KMS-11 (cell line): ENCODE data around the gene JARID2.

Experiments
- H2AFZ ChIP-seq: fragments of 200-600 bp; sonication (generic); 2 replicates; pipeline ENCODE4 v1.6.1; 2016; ENCODE audit warnings: antibody characterized with exemption, mixed run types, low read depth
- H3K27ac ChIP-seq: fragments of 200-600 bp; sonication (generic); 2 replicates; pipeline ENCODE4 v1.6.1; 2016; ENCODE audit warnings: mild to moderate bottlenecking, mixed run types
- H3K27me3 ChIP-seq: fragments of 200-600 bp; sonication (generic); 2 replicates; pipeline ENCODE4 v1.6.1; 2017; ENCODE audit warnings: mild to moderate bottlenecking, low read depth, mixed run types, moderate library complexity; ENCODE audit not compliant: insufficient read depth
- H3K36me3 ChIP-seq: fragments of 200-600 bp; sonication (generic); 2 replicates; pipeline ENCODE4 v1.6.1; 2017; ENCODE audit warnings: mild to moderate bottlenecking, mixed run types; ENCODE audit not compliant: insufficient read depth
- H3K4me1 ChIP-seq: fragments of 200-600 bp; sonication (generic); 2 replicates; pipeline ENCODE4 v1.6.1; 2016; ENCODE audit warnings: mild to moderate bottlenecking, low read depth, mixed run types; ENCODE audit not compliant: poor library complexity, severe bottlenecking
- H3K4me2 ChIP-seq: fragments of 200-600 bp; sonication (generic); 2 replicates; pipeline ENCODE4 v1.7.0; 2016; ENCODE audit warnings: mild to moderate bottlenecking, mixed run types
- H3K4me3 ChIP-seq: fragments of 200-600 bp; sonication (generic); IDR thresholded peaks from 2 replicates; pipeline ENCODE4 v1.6.1; 2017; ENCODE audit warnings: low read depth, low read length, mixed read lengths; ENCODE audit not compliant: insufficient read depth
- H3K79me2 ChIP-seq: fragments of 200-600 bp; sonication (generic); 2 replicates; pipeline ENCODE4 v1.6.1; 2016; ENCODE audit warnings: low read depth, mixed run types; ENCODE audit not compliant: insufficient read depth
- H3K9ac ChIP-seq: fragments of 200-600 bp; sonication (generic); 2 replicates; pipeline ENCODE4 v1.6.1; 2016; ENCODE audit warnings: mild to moderate bottlenecking, mixed run types
- H4K20me1 ChIP-seq: fragments of 200-600 bp; sonication (generic); 2 replicates; pipeline ENCODE4 v1.6.1; 2016; ENCODE audit warnings: mild to moderate bottlenecking, mixed run types; ENCODE audit not compliant: insufficient read depth
- TF ChIP-seq, protein P1 (sequence below): fragments of 200-600 bp; sonication (generic); conservative IDR thresholded peaks from 2 replicates; pipeline ENCODE4 v1.6.1; 2017; ENCODE audit warnings: low read depth, mild to moderate bottlenecking, antibody characterized with exemption, low read length, moderate library complexity, mixed read lengths

Gene JARID2

DNA sequence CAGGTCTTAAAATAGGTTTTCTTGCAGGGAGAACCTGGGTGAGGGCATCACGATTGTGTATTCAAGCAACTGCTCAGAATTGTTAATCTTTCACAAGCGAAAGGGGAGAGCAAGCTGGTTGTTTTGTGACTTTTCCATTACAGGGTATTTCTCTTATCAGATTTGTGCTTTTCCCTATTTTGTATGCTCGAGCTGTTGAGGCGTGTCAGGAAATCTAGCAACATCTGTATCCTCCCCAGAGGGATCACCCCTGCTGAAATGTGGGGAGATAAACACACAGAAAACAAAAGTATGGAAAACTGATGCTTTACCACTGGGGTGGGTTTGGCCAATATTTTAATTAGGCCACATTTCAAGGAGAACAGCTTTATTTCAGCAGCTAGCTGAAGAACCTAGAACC, 230.0 kb downstream of the JARID2 start:
- Histone ChIP-seq H3K4me3 (no peak overlapping the region), H3K79me2 (no peaks in the 10 kb centered on the region), H3K36me3 (no peaks in the 10 kb centered on the region), H3K9ac (no peak overlapping the region), H3K27ac (no peak overlapping the region), H3K27me3 (no peaks in the 10 kb centered on the region), H4K20me1 (no peaks in the 10 kb centered on the region), H3K4me1 (no peaks in the 10 kb centered on the region), H3K4me2 (no peak overlapping the region), H2AFZ (no peak overlapping the region)
- TF ChIP-seq, protein P1, sequence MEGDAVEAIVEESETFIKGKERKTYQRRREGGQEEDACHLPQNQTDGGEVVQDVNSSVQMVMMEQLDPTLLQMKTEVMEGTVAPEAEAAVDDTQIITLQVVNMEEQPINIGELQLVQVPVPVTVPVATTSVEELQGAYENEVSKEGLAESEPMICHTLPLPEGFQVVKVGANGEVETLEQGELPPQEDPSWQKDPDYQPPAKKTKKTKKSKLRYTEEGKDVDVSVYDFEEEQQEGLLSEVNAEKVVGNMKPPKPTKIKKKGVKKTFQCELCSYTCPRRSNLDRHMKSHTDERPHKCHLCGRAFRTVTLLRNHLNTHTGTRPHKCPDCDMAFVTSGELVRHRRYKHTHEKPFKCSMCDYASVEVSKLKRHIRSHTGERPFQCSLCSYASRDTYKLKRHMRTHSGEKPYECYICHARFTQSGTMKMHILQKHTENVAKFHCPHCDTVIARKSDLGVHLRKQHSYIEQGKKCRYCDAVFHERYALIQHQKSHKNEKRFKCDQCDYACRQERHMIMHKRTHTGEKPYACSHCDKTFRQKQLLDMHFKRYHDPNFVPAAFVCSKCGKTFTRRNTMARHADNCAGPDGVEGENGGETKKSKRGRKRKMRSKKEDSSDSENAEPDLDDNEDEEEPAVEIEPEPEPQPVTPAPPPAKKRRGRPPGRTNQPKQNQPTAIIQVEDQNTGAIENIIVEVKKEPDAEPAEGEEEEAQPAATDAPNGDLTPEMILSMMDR = no peak

DNA sequence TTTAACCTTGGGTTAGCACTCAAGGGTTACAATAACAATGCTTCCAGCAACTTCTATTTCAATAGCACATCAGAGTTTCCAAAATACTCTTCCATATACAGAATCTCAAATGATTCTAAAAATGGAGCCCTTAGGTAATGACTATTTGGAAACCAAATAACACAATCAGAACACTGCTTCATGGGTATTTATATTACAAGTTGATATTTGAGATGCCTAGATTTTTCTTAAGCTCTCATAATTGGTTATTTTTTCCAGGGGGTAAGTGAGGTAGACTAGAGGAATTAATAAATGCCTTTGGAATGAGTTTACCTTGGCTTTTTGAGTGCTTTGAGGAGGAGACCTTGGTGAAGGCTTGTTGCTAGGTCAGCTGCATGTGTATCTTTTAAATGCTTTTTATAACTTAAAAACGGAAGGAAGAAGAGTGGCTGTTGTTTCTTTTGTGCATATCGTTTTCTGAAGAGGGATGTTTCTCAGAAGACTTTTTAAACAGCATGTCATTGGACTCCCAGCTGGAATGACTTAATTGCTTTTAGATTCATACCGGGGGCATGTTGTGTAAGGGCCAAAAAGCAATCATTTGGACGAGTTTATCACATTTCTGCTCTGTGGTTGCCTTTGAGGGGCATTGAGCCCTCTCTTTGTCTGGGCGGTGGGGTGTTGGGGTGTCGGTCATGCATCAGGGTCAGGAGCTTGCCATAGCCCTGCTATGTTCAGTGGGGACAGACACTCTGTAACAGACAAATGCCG, 230.9 kb downstream of the JARID2 start:
- no peak overlapping the region for H3K4me2 ChIP-seq
- H3K27ac ChIP-seq = no peak overlapping the region

DNA sequence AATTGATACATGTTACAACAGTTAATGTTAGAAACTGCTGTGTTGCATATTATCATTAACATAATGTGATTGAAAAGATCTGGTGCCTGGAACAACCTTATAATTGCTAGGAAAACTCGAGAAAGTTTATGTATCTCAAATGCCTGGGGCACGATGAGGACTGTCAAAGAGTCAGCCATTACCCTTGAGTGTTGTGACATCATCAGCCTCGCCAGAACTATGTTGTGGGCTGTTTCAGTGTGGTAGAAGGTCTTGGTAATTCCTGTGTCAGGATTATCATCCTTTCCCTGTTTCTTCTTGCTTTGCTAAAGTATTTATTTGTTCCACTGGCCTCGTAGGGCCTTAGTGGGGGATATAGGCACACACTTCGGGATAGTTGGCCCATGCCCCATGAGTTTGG, 231.9 kb downstream of the JARID2 start:
- Histone ChIP-seq H3K4me3 (no peak overlapping the region), H3K4me2 (no peak overlapping the region), H3K9ac (no peak overlapping the region), H3K27ac (no peak overlapping the region), H2AFZ (no peak overlapping the region), H3K79me2 (no peaks in the 10 kb centered on the region), H3K4me1 (peaks cover 18% of the 10 kb centered on the region), H3K27me3 (no peaks in the 10 kb centered on the region), H4K20me1 (no peaks in the 10 kb centered on the region), H3K36me3 (no peaks in the 10 kb centered on the region)
- TF ChIP-seq, protein P1 = no peak

More for the DNA sequence above, 230.9 kb downstream of the JARID2 start:
- TF ChIP-seq, protein P1 = no peak
- Histone ChIP-seq H3K27me3 (no peaks in the 10 kb centered on the region), H3K4me3 (no peak overlapping the region), H3K4me1 (peaks cover 8% of the 10 kb centered on the region), H2AFZ (no peak overlapping the region), H3K79me2 (no peaks in the 10 kb centered on the region), H3K36me3 (no peaks in the 10 kb centered on the region), H4K20me1 (no peaks in the 10 kb centered on the region), H3K9ac (no peak overlapping the region)

DNA sequence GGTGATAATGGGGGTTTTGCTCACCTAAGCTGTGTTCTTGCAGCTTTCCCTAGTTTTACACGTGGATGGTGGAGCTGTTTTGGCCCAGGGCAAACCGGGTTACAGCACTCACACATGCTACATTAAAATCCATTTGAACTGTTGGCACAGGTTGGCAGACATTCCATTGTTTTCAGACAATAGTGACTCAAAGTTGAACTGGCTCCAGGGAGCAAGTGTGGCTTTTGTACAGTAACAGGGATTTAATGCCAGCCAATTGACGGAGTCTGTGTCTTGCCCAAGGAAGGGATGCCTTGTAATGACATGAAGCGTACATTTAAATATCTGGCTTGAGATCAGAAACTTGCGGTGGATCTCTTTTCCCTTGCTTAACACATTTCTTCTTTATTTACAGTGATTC, 233.9 kb downstream of the JARID2 start:
- no peaks in the 10 kb centered on the region for H4K20me1 ChIP-seq
- H3K4me2 ChIP-seq = no peak overlapping the region
- H3K36me3 ChIP-seq = no peaks in the 10 kb centered on the region
- no peaks in the 10 kb centered on the region for H3K27me3 ChIP-seq
- H3K4me3 ChIP-seq = no peak overlapping the region
- H2AFZ ChIP-seq = no peak overlapping the region
- H3K27ac ChIP-seq = no peak overlapping the region
- TF ChIP-seq, protein P1 = no peak
- no peaks in the 10 kb centered on the region; the same call in 1 of the 2 replicates for H3K79me2 ChIP-seq
- no peak overlapping the region for H3K9ac ChIP-seq
- H3K4me1 ChIP-seq = peaks cover 20% of the 10 kb centered on the region
